Ureter (tissue), 1 donor: ENCODE measurements around the gene GDF15. TPM values are rescaled to one million over a fixed set of nuclear protein-coding genes. Genes with fewer than 3 reads are reported as not detected.
"Not testable (repeated sequence)": the region's sequence is repeated elsewhere in the genome, so short reads cannot be mapped to it uniquely, and the experiment has no call there.

Experiments
- DNase-seq: peaks from one replicate; pipeline ENCODE4 v3.0.0-alpha.2; 2020; ENCODE audit warnings: low spot score
- total RNA-seq: library from RNA; stranded (reverse); gene quantifications from one replicate; pipeline ENCODE4 v1.2.4, GENCODE V29; 2023
- donor health status: DM: yes; HTN: yes; CAD: no.

The GDF15 gene
- total RNA-seq, 1 donor from 2014 or later, result 84.1 TPM

DNA sequence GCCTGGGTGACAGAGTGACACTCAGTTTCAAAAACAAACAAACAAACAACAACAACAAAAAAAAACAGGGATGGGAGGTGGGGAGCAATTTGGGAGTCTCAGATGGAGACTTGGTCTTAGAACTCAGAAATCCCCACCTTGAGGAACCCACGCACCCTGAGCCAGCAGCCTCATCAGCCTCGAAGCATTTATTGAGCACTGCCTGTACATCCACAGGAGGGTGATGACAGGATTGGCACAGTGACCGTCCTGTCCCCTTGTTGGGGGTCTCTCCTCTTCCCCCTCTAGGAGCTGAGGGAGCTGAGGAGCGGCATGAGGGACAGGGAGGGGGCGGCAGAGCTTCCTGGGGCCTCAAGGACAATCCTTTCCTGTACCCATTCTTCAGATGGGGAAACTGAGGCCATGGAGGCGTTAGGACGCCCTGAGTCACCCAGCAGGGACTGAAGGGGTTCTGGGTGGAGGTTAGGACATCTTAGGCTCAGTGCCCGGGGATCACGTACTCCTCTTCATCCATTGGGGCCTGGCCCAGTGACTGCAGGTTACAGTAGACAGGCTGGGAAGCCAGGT lies 5.6 kb downstream of the GDF15 start:
- DNase-seq, result no peak

DNA sequence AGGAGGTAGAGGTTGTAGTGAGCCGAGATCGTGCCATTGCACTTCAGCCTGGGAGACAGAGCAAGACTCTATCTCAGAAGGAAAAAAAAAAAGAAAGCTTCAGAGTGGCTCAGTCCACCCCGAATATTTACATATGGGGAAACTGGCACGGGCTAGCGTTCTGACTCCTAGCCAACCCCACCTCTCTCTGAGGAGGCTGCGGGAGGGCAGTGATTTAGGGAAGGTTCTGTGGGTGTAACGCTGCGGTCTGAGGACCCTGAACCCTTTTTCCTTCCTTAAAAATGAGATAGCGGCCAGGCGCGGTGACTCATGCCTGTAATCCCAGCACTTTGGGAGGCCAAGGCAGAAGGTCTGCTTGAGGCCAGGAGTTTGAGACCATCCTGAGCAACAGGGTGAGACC lies 6.5 kb downstream of the GDF15 start:
- no peak for DNase-seq

DNA sequence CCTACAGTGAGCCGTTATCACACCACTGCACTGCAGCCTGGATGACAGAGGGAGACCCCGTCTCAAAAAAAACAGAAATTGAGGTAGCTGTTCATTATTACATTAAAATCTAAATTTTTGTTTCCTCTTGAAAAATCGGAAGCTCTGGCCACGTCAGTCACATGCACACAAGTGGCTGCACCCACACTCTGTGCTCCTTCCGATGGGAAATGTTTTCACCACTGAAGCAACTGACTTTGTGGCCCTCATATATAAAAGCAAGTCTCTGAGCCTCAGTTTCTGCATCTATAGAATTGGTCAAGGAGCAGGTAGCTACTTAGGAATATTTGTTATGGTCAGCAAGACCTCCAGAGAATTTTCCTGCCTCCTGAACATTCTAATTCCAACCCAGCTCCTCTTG lies 7.0 kb downstream of the GDF15 start:
- no peak for DNase-seq

DNA sequence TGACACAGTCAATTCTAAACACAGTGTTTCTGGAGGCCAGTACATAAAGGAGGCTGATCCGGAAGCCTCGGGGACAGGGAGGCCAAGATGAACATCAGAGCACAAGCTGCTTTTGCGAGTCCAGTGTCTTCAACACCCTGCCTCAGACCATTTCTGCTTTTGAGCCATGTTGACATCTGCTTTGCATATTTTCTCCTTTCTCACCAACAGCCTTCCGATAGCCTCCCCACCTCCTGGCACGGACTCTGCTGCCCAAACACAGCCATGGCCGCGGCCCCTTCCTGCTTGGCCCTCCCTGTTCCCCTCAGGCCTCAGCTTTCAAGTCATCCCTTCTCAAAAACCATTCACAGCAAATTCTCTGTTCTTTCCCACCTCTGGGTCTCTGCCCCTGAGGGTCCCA lies 7.9 kb downstream of the GDF15 start:
- DNase-seq, result no peak

DNA sequence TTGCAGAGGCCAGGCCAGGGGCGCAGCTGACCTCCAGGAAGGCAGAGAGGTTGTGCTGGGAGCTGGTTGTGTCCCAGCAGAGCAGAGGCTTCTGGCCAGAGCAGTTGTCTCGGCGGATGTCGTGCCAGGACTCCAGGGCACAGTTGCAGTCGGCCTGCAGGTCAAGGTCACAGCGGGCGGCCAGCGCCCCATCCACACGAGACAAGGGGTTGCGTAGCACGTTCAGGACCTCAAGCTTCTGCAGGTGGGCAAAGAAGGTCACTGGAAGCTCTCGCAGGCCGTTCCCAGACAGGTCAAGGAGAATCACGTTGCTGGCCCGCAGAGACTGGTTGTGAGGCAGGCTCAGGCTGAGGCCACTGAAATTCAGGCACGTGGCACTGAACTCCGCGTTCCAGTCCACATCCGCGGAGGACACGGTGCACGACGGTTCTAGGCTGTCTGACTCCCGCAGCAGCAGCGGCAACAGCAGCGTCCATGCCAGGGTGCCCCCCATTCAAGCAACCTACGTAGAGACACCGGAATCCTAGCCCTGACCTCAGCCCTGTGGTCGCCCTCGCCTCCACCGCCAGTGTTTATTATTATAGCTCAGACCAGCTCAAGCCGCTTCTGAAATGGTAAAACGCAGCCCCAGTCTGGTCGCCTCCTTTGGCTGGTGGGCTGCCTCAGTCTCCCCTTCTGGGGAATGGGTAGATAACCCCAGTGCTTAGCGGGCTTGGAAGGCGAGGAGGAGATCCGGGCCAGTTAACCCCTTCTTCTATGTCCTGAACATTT lies 10.7 kb downstream of the GDF15 start:
- DNase-seq, result no peak

DNA sequence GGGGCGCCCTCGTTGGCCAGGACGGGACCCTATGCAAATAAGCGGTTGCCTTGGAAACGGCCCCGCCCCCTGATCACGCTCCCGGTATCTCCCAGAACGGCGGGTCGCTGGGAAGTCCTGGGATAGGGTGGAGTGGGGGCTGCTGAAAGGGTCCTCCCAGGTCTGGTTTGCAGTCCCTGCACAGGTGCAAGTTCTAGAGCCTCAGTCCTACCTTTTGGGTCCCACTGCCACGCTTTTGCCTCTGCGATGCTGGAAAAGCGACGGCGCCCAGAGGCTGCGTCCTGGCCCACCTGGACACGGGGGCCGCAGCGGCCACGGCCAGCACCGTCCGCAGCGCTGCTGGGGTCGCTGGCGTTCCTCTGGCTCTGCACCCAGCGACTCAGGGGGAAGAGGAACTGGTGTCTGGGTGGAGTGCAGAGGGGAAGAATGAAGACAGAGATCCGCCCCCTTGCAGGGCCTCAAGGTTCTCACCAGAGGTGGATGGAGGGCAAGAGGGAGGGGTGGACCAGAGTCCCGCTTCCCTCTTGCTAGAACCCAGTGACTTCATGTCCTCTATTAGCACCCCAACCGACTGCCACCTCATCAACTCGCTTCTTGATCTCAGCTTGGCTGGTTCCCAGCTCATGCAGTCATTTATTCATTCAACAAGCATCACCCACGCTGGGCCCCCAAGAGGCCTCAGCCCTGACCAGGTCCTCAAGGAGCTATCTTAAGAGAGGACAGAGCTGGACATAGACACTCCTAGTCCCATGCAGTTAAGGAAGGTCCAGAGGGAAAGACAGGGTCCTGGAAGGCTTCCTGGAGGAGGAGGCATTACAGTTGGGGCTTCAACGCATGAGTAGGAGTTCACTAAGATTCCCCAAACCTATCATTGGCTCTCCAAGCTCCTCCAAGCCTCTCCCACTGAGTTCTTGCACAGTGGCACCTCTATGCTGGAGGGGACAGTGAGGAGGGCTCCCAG lies 11.6 kb downstream of the GDF15 start, which contains the start of gene LRRC25:
Gene LRRC25 (minus strand): TSS at position 381 of the 961 bp plus-strand sequence. CDS start 659 bp downstream, outside the sequence.
- no peak for DNase-seq

DNA sequence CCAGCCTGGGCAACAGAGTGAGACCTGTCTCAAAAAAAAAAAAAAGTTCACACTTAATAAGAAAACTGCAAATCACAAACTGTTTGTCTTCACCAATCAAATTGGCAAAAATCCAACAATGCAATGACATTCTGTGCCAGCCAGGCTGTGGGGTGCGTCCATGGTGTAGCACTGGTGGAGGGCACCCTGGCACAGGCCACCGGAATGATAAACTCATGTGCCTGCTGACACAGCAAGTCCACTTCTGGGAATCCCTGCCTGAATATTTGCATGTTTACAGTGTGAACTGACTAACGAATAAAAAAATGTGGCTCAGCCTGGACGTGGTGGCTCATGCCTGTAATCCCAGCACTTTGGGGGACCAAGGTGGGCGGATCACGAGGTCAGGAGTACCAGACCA lies 13.1 kb downstream of the GDF15 start:
- DNase-seq, result peak; percentile 69

DNA sequence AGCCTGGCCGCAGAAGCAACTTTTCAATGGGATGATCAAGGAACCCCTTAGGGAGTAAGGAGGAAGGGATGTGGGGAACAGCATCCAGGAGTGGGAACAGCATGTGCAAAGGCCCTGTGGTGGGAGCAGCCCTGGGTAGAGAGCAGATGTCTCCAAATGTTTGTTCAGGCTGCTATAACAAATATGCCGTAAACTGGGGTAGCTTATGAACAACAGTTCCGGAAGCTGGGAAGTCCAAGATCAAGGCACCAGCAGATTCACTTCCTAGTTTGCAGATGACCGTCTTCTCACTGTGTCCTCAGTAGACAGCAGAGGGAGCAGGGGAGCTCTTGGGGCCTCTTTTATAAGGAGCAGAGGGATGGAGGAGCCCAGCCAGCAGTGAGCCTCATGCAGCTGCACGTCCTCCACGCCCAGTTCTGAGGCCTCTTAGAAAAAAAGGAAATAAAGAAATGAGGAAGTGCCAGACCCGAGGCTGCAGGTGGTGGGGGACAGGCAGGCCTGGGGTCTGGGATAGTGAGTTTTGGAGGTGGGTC lies 15.7 kb downstream of the GDF15 start:
- peak; percentile 73 for DNase-seq

DNA sequence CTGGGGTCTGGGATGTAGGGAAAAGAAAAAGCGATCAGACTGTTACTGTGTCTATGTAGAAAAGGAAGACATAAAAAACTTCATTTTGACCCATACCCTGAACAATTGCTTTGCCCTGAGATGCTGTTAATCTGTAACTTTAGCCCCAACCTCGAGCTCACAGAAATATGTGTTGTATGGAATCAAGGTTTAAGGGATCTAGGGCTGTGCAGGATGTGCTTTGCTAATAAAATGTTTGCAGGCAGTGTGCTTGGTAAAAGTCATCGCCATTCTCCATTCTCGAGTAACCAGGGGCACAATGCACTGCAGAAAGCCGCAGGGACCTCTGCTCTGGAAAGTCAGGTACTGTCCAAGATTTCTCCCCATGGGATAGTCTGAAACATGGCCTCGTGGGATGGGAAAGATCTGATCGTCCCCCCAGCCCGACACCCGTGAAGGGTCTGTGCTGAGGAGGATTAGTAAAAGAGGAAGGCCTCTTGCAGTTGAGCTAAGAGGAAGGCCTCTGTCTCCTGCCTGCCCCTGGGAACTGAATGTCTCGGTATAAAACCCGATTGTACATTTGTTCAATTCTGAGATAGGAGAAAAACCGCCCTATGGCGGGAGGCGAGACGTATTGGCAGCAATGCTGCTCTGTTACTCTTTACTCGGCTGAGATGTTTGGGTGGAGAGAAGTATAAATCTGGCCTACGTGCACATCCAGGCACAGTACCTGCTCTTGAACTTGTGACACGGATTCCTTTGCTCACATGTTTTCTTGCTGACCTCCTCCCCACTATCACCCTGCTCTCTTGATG lies 16.7 kb downstream of the GDF15 start:
- not testable (repeated sequence) for DNase-seq

DNA sequence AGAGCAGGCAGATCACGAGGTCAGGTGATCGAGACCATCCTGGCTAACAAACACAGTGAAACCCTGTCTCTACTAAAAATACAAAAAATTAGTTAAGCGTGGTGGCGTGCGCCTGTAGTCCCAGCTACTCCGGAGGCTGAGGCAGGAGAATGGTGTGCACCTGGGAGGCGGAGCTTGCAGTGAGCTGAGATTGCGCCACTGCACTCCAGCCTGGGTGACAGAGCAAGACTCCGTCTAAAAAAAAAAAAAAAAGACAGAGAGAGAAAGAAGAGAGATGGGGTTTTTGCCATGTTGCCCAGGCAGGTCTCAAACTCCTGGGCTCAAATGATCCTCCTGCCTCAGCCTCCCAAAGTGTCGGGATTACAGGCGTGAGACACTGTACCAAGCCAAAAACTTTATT lies 19.8 kb downstream of the GDF15 start:
- not testable (repeated sequence) for DNase-seq

DNA sequence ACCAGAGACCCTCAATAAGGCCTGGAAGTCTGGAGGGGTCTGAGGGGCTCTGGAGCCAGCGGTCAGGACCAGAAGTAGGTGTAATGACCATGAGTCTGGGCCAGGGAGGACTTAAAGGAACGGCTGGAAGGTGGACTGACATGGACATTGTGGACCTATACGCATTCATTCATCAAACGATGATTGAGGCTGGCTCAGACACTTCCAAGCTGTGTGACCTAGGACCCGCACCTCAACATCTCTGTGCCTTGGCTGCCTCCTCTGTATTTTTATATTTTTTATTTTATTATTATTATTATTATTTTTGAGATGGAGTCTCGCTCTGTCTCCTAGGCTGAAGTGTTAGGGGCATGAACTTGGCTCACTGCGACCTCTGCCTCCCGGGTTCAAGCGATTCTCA lies 20.8 kb downstream of the GDF15 start:
- DNase-seq, result no peak

DNA sequence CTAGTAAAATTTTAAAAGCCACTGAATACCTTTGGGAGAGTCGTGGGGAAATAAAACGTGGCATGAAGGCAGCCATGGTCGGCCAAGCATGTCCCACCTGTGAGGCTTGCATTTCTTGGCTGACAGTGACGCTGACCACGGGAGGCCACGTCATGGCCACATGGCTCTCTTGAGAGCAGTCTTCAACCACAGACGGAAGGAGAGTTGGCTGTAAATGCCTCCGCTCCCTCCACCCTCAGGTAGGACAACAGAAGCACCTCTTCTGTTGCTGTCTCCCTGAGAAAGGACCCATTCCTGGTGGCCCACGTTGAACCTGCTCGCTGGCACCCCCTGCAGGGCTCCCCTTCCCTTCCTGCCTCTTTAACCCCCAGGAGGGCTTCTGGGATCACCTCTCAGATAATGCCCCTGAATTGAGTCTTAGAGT lies 22.1 kb downstream of the GDF15 start:
- DNase-seq, result no peak

DNA sequence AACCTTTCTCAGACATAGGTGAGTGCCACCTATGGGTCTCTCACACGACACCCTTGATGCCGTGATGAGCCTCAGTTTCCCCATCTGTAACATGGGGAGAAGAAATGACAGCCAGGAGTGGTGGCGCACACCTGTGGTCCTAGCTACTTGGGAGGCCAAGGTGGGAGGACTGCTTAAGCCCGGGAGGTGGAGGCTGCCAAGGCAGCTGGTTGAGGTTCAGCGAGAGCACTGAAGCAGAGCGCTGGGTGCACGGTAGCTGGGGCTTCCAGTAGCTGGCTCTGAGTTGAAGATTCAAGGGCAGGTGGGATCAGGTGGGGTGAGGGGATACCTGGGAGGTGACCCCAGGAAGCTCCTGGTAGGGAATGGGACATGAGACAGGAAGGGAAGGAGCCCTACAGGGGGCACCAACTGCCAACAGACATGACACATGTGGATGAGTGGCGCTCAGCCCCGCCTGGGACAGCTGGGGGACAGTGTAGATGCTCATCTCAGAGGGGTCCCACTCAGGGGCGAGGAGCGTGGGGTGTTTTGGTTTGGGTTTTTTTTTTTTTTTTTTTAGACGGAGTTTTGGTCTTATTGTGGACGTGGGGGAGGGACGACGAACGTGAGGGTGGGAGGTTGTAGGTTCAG lies 26.8 kb downstream of the GDF15 start:
- no peak for DNase-seq

DNA sequence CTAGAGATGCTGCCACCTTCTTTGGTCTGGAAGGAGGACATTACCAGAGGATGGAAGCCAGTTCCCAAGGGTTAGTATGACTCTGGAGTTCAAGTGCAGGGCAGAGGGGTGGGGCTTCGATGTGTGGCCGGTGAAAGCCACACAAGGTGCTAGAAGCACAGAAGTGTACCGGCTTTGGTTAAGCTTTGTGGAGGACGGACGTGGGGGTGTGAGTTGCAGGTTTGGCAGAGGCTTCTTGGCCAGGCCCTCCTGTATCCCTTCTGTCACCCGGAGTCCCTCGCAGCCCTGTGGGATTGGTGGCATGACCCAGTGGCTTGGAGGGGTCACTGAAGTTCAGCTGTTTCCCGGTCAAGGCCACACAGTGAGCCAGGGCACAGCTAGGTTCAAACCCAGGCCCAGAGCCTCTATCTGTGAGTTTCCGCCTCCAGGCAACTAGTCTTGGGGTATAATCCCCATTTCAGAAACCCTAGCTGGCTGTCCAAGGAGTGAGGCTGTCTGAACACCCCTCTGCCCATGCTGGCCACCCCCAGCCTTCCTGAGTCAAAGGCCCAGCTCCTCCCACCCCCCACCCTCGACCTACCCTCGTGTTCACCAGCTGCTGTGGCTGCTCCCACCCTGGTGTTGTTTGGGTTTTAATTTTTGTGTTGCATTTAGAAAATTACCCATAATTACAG lies 28.7 kb downstream of the GDF15 start:
- DNase-seq, result no peak

DNA sequence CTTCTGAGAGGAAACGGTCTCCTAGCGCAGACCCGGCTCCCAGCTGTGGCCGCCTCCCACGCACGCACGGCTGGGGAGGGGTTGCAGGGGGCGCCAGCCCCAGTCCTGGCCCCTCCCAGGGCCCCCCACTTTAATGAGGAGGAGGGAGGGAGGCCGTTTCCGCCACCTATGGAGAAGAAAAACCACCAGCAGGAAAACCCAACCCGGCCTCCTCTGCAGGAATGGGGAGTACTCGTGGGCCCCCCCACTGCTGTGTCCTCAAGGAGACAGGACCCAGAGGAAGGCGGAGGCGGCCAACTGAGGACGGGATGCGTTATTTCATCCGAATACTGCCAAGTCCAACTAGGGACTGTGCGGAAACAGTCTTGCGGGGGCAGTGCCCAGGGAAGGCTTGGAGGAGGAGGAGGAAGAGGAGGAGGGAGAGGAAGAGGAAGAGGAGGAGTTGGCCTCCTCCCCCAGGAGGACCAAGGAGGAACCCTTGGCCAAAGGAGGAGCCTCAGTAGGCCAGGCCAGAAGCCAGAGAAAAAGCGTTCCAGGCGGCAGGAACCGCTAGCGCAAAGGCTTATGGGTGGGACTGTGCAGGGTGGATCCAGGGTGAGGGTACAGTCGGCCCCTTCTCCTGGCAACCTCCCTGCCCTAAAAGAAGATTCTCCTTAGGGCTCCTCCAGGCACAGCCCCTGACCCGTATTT lies 29.4 kb downstream of the GDF15 start:
- DNase-seq, result peak; percentile 78

DNA sequence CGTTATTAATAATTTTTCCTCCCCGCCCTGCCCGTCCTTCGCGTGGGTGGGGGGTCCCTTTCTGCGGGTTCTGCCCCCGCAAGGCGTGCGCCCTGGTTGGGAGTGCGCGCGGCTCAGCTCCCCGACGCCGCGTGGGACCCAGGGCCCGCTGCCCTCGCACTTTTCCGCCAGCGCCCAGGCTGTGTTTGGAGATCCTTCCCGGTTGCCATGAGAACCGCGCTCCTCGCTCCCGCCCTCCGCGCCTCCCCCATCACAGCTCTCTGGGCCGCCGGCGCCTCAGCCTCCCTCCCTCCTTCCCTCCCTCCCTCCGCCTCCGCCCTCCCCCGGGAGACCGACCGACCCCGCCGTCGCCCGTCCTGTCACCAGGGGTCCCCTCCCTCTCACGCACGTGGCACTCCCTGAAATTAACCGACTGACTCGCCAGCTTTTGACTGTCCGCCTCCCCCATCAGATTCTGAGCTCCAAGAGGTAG lies 30.9 kb downstream of the GDF15 start:
- peak; percentile 92 for DNase-seq

DNA sequence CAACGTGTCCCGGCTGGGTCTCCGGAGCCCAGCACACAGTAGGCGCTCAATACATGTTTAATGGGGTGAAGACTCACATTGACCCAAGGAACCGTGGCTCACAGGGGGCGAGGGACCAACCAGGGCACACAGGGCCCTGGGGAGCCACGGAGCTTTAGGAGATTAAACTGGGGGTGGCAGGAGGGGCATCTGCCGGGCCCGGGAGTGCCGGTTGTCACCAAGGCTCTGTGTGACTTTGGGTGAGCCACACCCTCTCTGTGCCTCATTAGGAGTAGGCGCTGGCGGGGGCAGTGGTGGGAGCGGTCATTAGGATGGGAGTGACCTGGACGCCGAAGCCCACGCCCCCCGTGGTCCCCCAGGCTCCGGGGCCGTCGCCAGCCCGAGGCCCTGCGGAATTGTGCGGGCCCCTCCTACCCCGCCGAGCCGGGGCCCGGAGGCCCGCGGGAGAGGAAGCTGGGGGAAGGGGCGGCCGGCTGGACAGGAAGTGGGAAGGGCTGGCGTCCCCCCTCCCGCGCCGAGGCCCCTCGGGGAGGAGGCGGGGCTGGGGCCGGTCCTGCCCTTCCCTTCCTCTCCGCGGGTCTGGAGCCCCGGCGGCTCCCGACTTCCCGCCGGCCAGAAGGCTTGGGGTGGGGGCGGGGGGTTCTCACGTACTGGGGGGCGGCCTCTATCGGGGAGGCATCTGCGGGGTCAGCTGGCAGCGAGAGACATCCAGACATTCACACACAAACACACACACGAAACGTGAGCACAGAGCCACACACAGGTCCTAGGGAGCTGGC lies 31.5 kb downstream of the GDF15 start:
- peak; percentile 81 for DNase-seq

DNA sequence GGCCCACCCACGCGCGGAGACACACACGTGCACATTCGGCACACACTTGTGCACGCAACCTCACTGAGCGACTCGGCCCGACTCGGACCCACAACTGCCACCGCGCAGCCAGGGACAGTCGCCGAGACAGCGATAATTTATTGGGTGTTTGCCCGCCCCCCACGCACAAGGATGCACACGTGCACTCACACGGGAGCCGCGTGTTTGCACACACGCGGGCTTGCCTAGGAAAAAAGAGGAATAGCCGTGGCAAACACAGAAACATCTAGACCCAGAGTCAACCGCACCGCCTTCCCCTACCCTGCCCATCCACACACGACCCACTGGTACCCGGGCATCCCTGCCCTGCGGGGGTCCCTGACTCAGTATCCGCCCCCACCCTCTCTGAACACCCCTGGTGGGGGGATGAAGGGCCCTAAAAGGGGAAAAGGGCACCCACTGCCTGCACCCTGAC lies 32.1 kb downstream of the GDF15 start:
- DNase-seq, result peak; percentile 69
